HG03558 (cell line): ENCODE results near the gene MAGEB17.

Source experiments
- ATAC-seq: cut with Tn5 transposase; IDR thresholded peaks from one replicate; pipeline ENCODE4 v1.9.1; 2021; ENCODE audit warnings: moderate number of reproducible peaks; ENCODE audit not compliant: unreplicated experiment; ENCODE audit errors: extremely low read depth

Gene MAGEB17

GRCh38 chrX:16205840-16206239 lies 38.6 kb downstream of the MAGEB17 start:
- ATAC-seq, result no peak

- no peak for ATAC-seq
These were observed 40.4 kb downstream of the MAGEB17 start for GRCh38 chrX:16207634-16208033.

DNA sequence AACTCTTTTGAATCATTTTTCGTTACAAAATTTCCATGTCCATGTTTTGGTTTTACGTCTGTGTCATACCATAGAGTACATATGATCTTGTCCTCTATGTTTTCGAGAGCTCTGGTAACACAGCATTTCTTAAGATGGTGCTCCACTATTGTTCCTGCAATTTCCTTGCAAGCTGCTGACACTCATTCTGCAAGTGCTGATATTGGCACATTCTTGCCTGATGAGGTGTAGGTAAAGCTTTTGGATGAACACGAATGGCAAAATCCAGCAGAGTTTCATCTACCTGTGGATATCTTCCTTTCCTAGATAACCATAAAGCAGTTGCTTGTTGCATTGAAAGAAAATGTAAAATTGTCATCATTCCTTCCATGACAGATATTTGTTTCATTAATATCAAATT lies 41.3 kb downstream of the MAGEB17 start:
- ATAC-seq, result no peak

GRCh38 chrX:16210061-16210460 lies 42.8 kb downstream of the MAGEB17 start:
- ATAC-seq, result no peak

DNA sequence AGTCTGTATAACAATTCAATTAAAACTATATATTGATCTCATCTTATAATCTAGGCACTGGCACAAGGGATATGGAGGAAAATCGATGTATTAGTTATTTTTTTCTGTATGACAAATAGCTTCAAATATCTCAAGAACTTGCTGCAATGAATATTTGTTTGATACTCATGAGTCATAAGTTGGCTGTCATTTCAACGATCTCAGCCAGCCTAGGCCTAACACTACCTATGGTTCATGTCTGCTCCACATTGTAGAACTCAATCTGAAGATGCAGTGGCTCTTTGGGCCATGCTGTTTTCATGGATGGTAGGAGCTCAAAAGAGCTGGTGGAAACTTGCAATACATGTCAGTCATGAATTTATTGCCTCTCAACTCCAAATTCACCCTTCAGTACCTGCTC lies 44.7 kb downstream of the MAGEB17 start:
- ATAC-seq, result no peak

DNA sequence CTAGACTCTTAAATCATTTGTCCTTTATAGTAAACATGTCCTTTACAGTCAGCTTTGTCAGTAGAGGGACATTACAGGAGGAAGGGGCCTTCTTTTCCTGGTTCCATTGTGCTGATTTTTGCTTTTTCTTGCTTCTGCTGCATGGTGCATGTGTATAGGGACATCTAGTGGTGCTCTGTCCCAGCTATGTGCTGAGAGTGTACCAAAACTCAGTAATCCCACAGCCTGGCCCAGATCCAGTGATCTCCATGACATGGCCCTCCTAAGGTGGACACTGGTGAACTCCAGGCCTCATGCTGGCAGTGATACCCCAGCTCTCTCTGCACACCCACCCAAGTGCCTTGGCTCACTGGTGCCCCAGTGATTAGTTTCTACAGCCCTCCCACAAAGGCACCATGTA lies 45.2 kb downstream of the MAGEB17 start:
- no peak for ATAC-seq

DNA sequence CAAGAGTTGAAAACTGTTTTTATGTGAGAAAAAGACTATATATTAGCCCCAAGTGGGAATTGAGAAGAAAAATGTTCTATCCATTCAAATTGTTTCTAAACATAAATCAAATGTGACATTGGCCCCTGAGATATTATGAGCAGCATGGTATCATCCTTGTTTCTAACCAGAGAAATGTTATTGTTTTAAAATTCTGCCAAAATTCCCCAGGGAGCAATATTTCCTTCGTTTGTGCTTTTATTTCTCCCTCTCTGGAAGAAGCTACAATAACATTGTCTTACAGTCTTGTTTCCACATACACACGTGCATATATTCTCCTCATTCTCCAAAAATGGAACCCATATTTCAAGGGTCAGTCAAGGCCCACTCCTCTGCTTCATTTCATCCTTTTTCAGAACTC lies 46.7 kb downstream of the MAGEB17 start:
- ATAC-seq, result no peak

GRCh38 chrX:16215660-16216059 lies 48.4 kb downstream of the MAGEB17 start:
- ATAC-seq, result no peak
